Activated T-cell treated with anti-CD3 and anti-CD28 coated beads, Interleukin-2, amount 50 U/mL, for 48 hours (primary cell): ENCODE measurements around the gene HDHD5.

Experiments used
- DNase-seq, 2 experiments: peaks; one replicate each; pipeline ENCODE4 v3.0.0-alpha.2; 2020

Gene HDHD5

GRCh38 chr22:17158568-17159503 is at the start of gene HDHD5:
Gene HDHD5, minus strand, starts transcription at chr22:17159277. Its CDS starts 26 bp downstream, at chr22:17159251.
- DNase-seq, result peak; percentile 89 to 91

DNA sequence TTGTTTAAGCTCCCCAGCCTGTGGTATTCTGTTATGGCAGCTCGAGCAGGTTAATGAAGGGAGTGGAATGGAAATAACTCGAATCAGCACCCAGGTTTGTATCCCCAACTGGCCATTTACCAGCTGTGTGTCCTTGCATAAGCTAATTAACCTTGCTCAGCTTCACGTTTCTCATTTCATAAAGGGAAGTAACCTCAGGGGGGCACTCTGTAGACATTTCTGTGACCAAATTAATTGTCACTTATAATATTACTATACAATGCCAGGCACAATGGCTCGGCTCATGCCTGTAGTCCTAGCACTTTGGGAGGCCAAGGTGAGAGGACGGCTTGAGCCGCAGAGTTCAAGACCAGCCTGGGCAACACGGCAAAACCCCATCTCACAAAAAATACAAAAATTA is 46.4 kb upstream of the HDHD5 start:
- DNase-seq, result no peak

GRCh38 chr22:17201285-17201945 is 42.3 kb upstream of the HDHD5 start:
- DNase-seq, result no peak

- no peak for DNase-seq
Observed at GRCh38 chr22:17199003-17199731, 40.1 kb upstream of the HDHD5 start.

GRCh38 chr22:17198170-17199002 is 39.3 kb upstream of the HDHD5 start:
- no peak for DNase-seq

GRCh38 chr22:17194213-17194612 is 35.1 kb upstream of the HDHD5 start:
- DNase-seq, result no peak

DNA sequence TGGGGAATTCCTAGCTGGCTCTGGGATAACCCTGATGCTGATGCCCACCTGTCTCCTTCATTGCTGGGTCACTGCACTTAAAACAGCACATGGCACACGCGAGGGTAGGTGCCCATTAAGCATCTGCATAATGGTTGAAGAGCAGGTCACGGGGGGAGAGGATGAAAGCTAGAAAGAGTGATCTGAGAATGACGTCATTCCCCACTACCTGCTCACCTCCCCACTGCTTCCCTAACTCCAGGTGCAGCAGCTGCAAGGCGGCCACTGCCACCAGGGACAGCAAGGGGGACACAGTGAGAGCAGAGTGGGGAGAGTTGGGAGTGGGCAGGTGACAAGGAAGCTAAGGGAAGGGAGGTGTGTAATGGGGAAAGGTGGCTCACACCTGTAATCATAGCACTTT is 33.1 kb upstream of the HDHD5 start:
- no peak for DNase-seq

- no peak for DNase-seq
Observed at GRCh38 chr22:17191163-17191784, 32.2 kb upstream of the HDHD5 start.

DNA sequence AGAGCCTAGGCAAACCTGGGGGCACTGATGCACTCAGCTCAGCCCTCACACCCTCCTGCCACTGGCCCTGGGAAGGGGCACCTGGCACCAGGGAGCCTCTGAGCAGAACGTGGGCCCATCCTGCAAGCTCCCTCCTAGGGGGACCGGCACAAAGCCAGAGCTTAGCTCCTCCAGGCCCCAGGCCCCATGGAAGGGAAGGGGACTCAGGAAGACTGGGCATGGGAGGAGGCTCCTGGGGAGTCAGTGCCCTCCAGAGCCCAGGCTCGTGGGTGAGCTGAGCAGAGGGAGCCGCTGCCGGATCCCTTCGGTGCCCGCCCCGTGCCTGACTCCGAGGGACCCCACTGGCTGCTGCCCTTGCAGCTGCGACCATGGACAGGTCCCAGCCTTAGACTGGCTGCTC is 31.6 kb upstream of the HDHD5 start:
- no peak for DNase-seq

GRCh38 chr22:17176715-17177114 is 17.6 kb upstream of the HDHD5 start:
- no peak for DNase-seq

DNA sequence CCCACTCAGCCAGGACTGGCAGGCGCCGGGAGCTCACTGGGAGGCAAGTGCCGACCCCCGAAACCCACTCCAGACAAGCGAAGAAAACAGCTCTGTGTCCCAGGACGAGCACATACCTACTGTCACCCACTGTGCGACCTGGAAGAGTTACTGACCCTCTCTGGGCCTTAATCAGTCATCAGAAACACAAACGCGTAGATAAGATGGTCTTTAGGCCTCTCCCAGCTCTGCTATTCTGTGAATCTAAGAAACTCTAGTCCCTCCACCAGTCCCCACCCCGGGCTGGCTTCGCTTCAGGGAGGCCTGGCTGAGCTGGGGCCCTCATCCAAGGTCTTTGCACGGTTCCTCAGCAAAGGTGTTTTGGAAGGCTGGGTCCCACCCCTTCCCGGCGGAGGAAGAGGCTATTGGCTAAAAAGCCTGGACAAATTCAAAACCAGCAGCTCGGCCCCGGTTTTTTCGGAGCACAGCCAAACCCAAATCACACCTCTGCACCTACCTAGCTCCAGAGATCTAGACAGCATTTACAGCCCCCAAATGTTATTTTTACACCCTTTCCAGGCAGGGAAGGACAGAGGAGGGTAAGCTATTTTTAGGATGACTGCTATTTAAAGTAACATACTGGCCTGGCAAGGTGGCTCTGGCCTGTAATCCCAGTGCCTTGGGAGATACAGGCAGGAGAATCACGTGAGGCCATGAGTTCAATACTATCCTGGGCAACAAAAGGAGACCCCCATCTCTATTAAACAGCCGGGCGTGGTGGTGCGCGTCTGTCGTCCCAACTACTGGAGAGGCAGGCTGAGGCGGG is 13.2 kb upstream of the HDHD5 start:
- no peak for DNase-seq

DNA sequence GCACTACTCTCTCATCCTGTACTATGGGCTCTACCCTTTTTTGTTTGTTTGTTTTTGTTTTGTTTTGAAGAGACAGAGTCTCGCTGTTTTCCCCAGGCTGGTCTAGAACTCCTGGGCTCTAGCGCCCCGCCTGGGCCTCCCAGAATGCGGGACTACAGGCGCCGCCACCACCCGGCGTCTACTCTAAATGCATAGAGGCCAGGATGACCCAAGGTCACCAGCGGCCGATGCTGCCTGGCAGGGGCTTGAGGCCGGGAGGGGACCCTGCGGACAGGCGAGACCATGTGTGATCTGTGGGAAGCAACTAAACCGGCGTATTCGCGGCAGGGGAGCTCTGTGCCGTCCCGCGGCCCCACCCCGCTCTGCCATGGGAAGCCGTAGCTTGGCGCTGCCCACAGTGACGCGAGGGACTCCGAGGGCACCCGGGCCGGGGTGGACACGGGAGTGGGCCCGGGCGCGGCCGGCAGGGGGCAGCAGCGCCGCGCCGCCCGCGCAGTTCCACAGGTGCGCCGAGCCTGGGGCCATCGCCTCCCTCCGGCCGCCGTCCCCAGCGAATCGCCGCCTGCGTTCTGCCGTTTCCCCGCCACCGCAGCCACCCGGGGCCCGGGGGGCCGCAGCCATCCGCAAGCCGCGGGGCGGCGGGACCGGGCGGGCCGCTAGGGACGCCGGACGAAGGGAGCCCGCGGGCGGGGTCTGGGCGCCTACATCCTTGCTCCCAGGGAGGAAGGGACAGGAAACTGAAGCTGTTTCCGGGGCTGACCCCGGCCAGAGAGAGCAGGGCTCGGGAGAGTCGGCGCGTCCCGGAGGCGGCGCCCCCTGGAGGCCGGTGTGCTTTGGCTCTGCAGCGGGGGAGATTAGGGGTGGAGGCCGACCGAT is 12.3 kb upstream of the HDHD5 start:
- DNase-seq, result peak; percentile 92 to 93

DNA sequence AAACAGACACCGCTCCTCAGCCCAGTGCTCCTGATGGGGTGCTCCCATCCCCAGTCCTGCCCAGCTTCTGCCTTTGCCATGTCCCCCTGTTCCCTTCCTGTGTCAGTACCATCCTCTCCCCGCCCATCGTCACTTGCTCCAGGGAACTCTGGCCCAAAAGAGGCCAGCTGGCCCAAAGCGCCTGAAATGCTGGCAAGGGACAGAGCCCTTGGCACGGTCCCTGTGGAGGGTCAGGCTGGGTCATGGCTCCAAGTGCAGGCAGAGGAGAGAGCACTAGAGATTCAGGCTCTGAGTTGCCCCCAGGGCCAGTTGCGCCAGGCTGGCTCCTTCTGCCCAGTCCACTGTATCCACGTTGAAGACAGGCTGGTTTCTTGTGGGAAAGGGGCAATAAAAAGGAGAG is 8.4 kb upstream of the HDHD5 start:
- DNase-seq, result no peak

DNA sequence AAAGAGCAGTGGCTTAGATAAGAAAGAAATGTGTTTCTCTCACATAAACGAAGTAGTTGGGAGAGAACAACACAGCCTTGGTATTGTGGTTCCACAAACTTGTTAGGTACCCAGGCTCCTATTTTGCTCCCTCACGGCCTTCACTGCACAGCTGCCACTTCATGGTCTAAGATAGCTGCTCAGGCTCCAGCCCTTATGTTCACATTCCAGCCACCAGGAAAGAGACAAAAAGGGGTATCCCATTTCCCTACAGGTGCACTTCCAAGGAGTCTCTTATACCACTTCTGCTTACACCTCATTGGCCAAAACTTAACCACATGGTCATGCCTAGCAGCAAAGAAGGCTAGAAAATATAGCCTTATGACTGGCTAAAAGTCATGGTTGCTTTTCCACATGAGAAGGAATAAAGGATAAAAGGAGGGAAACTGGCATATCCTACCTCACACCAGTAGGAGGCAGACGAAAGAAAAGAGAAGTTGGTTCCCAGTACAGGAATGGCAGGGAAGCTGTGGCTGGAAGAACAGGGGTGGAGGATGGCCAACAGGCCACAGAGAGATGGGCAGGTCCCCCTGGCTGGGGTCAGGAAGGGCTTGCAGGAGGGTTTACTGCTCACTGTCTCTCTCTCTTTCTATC is 5.4 kb upstream of the HDHD5 start:
- DNase-seq, result no peak

DNA sequence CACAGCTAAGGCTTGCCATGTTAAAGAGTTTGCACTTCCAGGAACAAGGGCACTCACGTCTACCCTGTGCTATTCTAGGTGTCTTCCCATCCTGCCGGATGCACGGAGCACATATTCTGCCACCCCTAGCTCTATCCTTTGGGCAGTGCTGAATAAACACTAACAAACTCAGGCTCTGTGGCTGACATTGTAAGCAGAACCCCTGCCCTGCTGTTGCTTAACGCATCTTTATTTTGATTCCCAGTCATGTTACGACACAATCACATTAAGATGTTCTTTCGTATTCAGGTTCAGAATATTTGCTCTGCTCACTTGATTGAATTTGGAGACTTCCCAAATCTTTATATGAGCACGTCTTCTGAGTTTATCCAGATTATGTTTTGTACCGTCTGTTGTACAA is 3.7 kb upstream of the HDHD5 start:
- DNase-seq, result no peak

DNA sequence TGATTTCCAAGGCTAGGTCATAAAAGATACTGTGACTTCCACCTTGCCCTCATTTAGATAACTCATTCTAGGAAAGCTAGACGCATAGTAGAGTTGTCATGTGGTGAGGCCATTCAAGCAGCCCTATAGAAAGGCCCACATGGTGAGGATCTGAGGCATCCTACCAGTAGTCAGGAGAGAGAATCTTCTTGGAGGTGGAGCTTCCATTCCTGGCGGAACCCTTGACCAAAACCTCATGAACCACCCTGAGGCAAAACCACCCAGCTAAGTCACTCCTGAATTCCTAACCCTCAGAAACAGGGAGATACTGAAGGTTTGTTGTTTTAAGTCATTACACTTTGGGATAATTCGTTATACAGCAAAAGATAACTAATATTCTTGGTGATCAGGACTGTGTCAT is 2.9 kb upstream of the HDHD5 start:
- no peak for DNase-seq

- peak; percentile 83 to 84 for DNase-seq
Observed at GRCh38 chr22:17159504-17159951, 451 bp upstream of the HDHD5 start.

DNA sequence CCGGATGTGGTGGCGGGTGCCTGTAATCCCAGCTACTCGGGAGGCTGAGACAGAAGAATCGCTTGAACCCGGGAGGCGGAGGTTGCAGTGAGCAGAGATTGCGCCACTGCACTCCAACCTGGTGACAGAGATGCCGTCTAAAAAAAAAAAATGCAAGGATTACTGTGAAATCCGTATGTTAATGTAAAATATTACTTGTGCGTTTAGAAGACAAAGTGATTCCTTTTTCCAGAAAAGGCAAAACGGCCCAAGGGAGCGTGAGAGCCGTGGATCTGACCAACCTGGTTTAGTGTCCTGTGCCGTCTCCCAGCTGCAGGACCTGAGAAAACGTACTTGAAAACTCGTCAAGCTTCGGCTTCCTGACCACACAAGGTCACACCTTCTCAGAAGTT is 905 bp downstream of the HDHD5 start:
- no peak for DNase-seq

- DNase-seq, result no peak
Observed at GRCh38 chr22:17157714-17158113, 1.4 kb downstream of the HDHD5 start.

DNA sequence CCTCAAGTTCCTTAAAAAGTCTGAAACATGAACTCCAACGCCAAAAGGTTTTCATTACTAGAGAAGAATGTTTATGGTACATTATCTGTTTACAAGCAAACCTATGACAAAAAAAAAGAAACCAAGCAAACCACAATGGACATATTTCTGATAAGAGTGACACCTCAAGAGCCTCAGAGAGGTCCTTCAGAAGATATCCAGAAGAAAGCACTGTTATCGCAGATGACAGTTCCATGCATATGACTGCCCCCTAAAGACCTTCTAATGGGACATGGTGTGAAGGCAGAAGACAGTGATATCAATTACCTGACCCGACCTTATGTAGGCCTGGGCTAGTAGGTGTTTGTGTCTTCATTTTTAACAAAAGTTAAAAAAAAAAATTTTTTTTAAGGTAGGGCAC is 3.1 kb downstream of the HDHD5 start:
- no peak for DNase-seq
